HG03442 (cell line): Measurements from ENCODE around the gene UNC80.

Source experiments
- ATAC-seq: cut with Tn5 transposase; IDR thresholded peaks from one replicate; pipeline ENCODE4 v1.9.1; 2021; ENCODE audit warnings: mild to moderate bottlenecking, moderate library complexity; ENCODE audit not compliant: unreplicated experiment

UNC80 gene

GRCh38 chr2:209805351-209805750, 33.7 kb downstream of the UNC80 start:
- ATAC-seq: no peak

DNA sequence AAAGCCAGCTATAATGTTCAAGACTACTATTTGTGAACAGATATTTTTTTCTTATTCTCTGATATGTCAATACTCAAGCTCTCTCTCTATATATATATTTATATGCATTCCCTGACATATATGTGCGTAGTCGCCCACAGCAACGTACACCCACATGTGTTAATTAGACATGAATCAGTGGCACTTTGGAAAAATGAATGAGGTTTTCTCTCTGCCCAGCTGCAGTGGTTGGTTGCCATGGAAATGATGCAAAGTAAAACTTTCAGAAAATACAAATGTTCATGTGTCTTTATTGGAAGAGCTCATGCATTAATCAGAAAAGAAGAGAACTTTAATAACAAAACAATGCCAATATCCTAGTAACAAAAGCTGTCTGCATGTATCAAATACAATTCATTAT, 34.7 kb downstream of the UNC80 start:
- no peak for ATAC-seq

DNA sequence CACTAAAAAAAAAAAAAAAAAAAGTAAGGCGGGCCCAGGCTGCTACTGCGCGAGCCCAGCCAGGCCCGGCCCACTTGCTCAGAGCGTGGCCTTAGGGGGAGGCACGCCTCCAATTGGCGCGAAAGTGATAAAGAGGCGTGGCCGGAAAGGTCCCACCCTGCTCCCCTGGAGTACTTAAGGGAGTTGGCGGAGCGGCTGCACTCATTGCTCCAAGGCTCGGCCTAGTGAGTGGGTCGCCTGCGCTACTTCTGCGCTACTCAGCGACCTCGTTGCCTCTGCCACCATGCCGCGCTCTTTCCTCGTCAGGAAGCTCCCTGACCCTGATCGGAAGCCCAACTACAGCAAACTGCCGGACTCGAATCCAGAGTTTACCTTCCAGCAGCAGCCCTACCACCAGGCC, 36.9 kb downstream of the UNC80 start:
- no peak for ATAC-seq

DNA sequence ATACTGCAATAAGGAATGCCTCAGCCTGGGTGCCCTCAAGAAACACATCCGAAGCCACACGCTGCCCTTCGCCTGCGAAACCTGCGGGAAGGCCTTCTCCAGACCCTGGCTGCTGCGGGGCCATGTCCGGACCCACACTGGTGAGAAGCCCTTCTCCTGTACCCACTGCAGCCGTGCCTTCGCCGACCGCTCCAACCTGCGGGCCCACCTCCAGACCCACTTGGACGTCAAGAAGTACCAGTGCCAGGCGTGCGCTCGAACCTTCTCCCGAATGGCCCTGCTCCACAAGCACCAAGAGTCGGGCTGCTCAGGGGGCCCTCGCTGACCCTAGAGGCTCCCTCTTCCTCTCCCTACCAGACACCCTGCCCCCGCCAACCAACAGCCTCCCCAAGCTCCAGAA, 37.6 kb downstream of the UNC80 start:
- no peak for ATAC-seq

GRCh38 chr2:209817844-209818271, 46.2 kb downstream of the UNC80 start:
- no peak for ATAC-seq

DNA sequence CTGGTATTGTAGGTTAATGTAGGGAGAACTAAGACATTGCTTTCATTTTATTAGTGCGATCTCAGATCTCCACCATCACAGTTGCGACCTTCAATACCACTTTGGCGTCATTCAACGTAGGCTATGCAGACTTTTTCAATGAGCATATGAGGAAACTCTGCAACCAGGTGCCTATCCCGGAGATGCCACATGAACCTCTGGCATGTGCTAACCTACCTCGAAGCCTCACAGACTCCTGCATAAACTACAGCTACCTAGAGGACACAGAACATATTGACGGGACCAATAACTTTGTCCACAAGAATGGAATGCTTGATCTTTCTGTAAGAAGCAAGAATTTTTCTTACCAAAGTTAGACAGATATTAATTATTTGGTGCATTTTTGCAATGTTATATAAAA, 47.3 kb downstream of the UNC80 start:
- no peak for ATAC-seq

DNA sequence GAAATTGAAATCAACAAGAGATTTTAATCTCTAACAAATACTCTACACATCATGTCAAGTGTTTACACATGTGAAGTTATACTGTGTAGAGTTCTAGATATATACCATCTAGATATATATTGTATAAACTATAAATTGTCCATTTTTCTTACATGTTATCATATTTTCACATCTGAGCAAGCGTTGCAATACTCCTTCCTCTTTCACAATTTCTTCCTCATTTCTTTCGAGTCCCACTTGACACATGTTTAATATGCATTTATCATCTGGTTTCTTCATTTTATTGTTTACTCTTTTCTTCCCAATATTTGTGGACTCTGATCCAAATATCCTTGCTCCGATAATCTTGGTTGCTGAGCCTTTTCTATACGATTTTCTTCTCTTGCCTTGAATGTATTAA, 50.2 kb downstream of the UNC80 start:
- no peak for ATAC-seq

GRCh38 chr2:209823484-209823883, 51.9 kb downstream of the UNC80 start:
- no peak for ATAC-seq

DNA sequence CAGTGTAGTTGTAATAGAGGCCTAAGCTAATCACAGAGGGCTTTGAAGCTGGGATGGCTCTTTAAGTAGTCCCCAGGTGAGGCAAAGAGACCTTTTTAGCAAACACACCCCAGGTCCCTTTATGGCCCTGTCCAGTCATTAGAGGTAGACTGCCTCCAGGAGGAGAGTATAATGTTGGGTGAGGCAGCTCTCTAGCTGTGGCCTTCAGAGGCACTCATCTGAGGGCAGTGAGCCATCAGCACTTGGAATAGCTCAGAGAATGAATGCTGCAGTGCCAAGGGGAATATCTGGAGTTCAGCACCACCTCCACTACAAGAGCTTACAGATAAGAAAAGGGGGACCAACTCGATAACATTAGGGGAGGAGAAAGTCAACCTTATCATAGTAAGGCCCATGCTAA, 52.8 kb downstream of the UNC80 start:
- ATAC-seq: no peak

DNA sequence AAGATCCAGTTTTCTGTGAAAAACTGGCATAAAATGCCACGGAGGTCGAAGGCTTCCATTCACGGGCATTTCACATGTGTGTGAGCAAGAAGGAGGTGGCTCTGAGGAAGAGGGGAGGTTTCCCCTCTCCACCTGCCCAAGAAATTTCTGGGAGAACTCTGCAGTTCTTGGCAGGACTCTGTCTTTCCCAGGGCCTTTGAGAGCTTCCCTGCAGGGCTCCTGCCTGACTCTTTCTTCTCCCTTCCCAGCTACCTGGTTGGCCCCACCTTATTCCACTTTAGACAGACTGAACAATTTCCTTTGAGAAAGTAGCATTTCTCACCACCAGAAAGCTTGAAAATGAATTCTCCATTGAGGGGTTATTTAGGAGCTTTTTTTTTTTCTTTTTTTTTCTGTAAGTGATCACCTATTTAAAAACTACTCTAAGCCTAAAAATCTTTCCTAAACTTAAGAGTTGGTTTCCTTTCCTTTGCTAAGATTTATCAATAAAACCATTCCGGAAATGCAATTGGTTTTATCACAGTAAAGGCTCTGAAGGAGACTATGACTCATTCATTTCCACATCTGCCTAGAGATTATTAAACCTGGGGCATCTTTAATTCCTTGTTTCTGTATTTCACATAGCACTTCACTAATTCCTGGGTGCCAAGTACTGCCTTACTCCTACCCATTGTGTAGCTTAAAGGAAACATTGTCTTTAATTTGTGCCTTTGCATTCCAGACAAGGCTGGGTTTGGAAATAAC, 59.3 kb downstream of the UNC80 start:
- ATAC-seq: no peak

DNA sequence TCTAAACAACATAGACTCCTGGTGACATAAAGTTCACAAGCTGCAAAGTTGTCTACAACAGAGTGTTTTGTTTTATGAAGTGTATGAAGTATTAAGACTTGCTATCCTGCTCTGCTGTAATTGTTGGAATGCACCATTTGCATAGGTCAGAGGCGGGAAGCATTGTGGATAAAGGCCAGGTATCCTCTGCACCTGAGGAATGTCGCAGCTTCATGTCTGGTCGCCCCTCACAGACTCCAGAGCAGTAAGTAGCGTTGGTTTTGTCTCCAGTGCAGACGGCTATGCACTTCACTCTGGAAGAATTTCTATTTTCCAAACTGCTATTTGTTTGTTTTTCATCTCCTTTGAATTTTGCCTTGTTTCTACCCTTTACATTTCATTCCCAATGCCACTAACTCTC, 63.1 kb downstream of the UNC80 start:
- ATAC-seq: no peak

GRCh38 chr2:209840434-209840833, 68.8 kb downstream of the UNC80 start:
- no peak for ATAC-seq

GRCh38 chr2:209845666-209846065, 74.0 kb downstream of the UNC80 start:
- ATAC-seq: no peak

GRCh38 chr2:209864716-209865295, 93.2 kb downstream of the UNC80 start:
- no peak for ATAC-seq

DNA sequence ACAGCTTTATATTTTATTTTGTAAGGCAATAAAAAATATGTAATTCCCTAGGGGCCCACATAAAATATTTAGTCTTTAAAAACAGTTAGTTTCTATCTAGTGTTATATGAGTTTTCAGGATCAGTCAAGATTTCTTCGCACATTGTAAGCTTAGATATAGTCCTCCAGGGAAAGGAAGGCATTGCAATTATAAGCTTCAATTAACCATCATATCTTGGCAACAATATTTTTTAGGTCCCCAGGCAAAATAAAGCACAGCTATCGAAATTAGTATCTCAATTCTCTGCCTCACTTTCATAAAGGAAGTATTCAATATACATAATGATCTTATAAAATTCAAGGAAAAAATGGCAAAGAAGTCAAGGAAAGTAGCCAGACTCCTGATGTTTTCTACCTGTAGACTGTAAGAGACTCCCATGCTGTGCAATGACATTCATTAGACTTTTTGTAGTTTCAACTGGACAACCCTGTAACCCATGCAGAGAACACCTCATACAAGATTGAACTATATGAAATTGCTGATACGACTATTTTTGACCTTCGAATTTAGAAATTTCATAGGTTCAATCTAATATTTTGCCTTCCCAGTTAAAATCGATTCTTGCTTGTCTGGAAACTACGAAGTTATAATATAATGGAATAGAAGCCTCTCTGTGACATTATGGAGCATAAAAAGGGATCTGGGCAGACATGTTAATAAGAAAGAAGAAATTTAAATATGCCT, 96.8 kb downstream of the UNC80 start:
- no peak for ATAC-seq

- no peak for ATAC-seq
Observed at GRCh38 chr2:209870067-209870466, 98.4 kb downstream of the UNC80 start.

DNA sequence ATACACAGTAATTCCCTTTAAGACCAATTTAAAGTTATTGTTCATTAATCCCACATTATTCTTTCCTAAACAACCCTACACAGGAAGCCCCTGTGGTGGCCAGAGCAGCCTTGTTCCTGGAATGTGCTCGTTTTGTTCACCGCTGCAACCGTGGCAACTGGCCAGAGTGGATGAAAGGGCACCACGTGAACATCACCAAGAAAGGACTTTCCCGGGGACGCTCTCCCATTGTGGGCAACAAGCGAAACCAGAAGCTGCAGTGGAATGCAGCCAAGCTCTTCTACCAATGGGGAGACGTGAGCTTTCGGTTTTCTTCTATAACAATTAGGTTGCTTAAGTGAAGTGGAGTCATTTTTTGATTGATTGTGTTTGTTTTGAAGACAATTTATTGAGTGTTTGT, 101.0 kb downstream of the UNC80 start:
- ATAC-seq: no peak

GRCh38 chr2:209875270-209875669, 103.6 kb downstream of the UNC80 start:
- no peak for ATAC-seq

DNA sequence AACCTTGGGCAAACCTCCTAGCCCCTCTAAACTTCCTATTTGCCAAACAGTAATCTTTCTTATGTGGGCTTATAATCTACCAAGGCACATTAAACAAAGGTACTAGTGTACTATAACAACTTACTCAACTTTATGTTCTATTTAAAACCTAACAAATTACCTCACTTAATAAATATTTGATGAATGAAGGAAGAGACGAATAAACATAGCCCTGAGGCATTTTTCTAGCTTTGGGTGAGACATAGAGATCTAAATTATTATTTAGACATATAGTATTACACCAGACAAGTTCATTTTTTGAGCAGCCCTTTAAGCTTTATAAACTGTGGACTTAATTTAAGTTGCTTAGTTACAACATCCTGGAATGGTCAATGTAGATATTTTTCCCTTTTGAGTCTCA, 104.6 kb downstream of the UNC80 start:
- no peak for ATAC-seq

- no peak for ATAC-seq
Observed at GRCh38 chr2:209878701-209879100, 107.1 kb downstream of the UNC80 start.

GRCh38 chr2:209900638-209901037, 129.0 kb downstream of the UNC80 start:
- ATAC-seq: no peak

- ATAC-seq: no peak
Observed at GRCh38 chr2:209901172-209901571, 129.5 kb downstream of the UNC80 start.
